HepG2 (cell line): ENCODE data around the gene RAB2B.

Source experiments
- CCAR2 ChIP-seq: fragments of 200-400 bp; formaldehyde crosslinking; optimal IDR thresholded peaks from 2 replicates; pipeline ENCODE3; 2018; ENCODE audit warnings: low read depth, mild to moderate bottlenecking, low read length, moderate library complexity
- CTCF ChIP-seq: sonication (generic); formaldehyde crosslinking; IDR thresholded peaks from 2 replicates; pipeline ENCODE4 v1.5.0; 2020; ENCODE audit warnings: mild to moderate bottlenecking, missing genetic modification reagents, moderate library complexity
- ZHX1 ChIP-seq: sonication (generic); formaldehyde crosslinking; IDR thresholded peaks from 2 replicates; pipeline ENCODE4 v1.8.1; 2022; ENCODE audit warnings: low read depth, mild to moderate bottlenecking, missing genetic modification reagents
- ZNF337 ChIP-seq: sonication (generic); formaldehyde crosslinking; IDR thresholded peaks from 2 replicates; pipeline ENCODE4 v1.5.1; 2020; ENCODE audit warnings: missing genetic modification reagents, low read depth, mild to moderate bottlenecking, borderline replicate concordance
- ZNF572 ChIP-seq: sonication (generic); formaldehyde crosslinking; IDR thresholded peaks from 2 replicates; pipeline ENCODE4 v1.5.1; 2020; ENCODE audit warnings: mild to moderate bottlenecking, missing genetic modification reagents

GRCh38 chr14:21523203-21523602 lies 46.4 kb upstream of the RAB2B start:
- TF ChIP-seq CTCF (CRISPR knock-in tag) (no peak), ZNF572 (CRISPR knock-in tag) (no peak), CCAR2 (no peak), ZNF337 (CRISPR knock-in tag) (no peak), ZHX1 (CRISPR knock-in tag) (no peak)
